ENCODE results near the gene TMEM179.

DNA sequence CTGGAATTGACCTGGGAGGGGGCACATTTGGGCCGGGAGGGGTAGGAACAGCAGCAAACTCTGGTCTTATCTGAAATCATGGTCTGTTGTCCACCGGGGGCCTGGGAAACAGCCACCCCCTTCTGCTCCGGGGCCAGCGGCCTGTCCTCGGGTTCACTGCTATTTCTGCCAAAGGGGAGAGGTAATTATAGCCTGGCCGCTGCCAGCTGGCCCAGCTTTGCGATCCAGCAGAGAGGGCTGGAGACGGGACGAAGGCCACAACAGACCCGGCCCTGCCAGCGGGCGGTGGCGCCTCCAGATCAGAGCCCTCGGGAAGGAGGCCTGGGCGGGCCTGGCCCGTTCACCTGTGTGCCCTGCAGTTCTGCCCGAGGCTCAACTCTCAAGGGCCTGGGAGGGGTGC is 25.1 kb downstream of the TMEM179 start, which contains the start of gene C14orf180:
- TF ChIP-seq CTCF (IDR thresholded peaks at IDR 0.05) (no peak), POLR2A (IDR thresholded peaks at IDR 0.05) (no peak)

All from esophagus squamous epithelium (tissue), 4 donors.